NOMO-1 treated with dmso at 0.1 percent for 144 hours (cell line): ENCODE data around the gene KAT7.
"Not testable (repeated sequence)": the region's sequence is repeated elsewhere in the genome, so short reads cannot be mapped to it uniquely, and the experiment has no call there.

Experiments used
- DNase-seq: peaks from one replicate; lab custom pipeline; 2025; ENCODE audit not compliant: unreplicated experiment; lab: John Stamatoyannopoulos, UW

The KAT7 gene

GRCh38 chr17:49798182-49798581, 9.7 kb downstream of the KAT7 start:
- no peak for DNase-seq

- no peak for DNase-seq
Measured at GRCh38 chr17:49798738-49799137, 10.3 kb downstream of the KAT7 start.

GRCh38 chr17:49809056-49809455, 20.6 kb downstream of the KAT7 start:
- no peak for DNase-seq

- DNase-seq, result no peak
Measured at GRCh38 chr17:49814781-49815529, 26.5 kb downstream of the KAT7 start.

- DNase-seq, result no peak
Measured at GRCh38 chr17:49815761-49816281, 27.3 kb downstream of the KAT7 start.

- DNase-seq, result no peak
Measured at GRCh38 chr17:49817993-49818392, 29.5 kb downstream of the KAT7 start.

- no peak for DNase-seq
Measured at GRCh38 chr17:49819138-49819537, 30.7 kb downstream of the KAT7 start.

- DNase-seq, result no peak
Measured at GRCh38 chr17:49819651-49820050, 31.2 kb downstream of the KAT7 start.

- DNase-seq, result no peak
Measured at GRCh38 chr17:49820773-49821172, 32.3 kb downstream of the KAT7 start.

GRCh38 chr17:49821466-49821865, 33.0 kb downstream of the KAT7 start:
- no peak for DNase-seq

- no peak for DNase-seq
Measured at GRCh38 chr17:49821916-49822315, 33.4 kb downstream of the KAT7 start.

GRCh38 chr17:49822829-49823228, 34.3 kb downstream of the KAT7 start:
- no peak for DNase-seq

GRCh38 chr17:49823614-49824013, 35.1 kb downstream of the KAT7 start:
- no peak for DNase-seq

GRCh38 chr17:49825645-49826044, 37.2 kb downstream of the KAT7 start:
- no peak for DNase-seq

- not testable (repeated sequence) for DNase-seq
Measured at GRCh38 chr17:49828325-49828724, 39.8 kb downstream of the KAT7 start.

GRCh38 chr17:49829026-49829425, 40.5 kb downstream of the KAT7 start:
- no peak for DNase-seq

GRCh38 chr17:49830605-49831004, 42.1 kb downstream of the KAT7 start:
- DNase-seq, result no peak

GRCh38 chr17:49832840-49833599, 44.5 kb downstream of the KAT7 start:
- no peak for DNase-seq

- DNase-seq, result no peak
Measured at GRCh38 chr17:49834118-49834743, 45.8 kb downstream of the KAT7 start.

GRCh38 chr17:49835472-49835871, 47.0 kb downstream of the KAT7 start:
- DNase-seq, result no peak

- no peak for DNase-seq
Measured at GRCh38 chr17:49836111-49837030, 47.9 kb downstream of the KAT7 start.
